GM12875 (cell line): ENCODE data around the gene CRKL.
"Not testable (repeated sequence)": the region's sequence is repeated elsewhere in the genome, so short reads cannot be mapped to it uniquely, and the experiment has no call there.

Experiments used
- H3K4me3 ChIP-seq: one replicate; pipeline ENCODE4 v1.5.1; 2011; ENCODE audit warnings: low read depth, low read length, control low read depth
- TF ChIP-seq, protein P1 (sequence below): IDR thresholded peaks from 2 replicates; pipeline ENCODE4 v1.5.1; 2011; ENCODE audit warnings: low read depth, mild to moderate bottlenecking, control low read depth, inconsistent platforms, low read length, moderate library complexity, borderline replicate concordance; ENCODE audit not compliant: insufficient read depth

Gene CRKL

GRCh38 chr22:20904008-20904979 lies 12.9 kb upstream of the CRKL start:
- no peak overlapping the region for H3K4me3 ChIP-seq

GRCh38 chr22:20904980-20905355 lies 12.2 kb upstream of the CRKL start:
- no peak overlapping the region for H3K4me3 ChIP-seq
- TF ChIP-seq, protein P1, sequence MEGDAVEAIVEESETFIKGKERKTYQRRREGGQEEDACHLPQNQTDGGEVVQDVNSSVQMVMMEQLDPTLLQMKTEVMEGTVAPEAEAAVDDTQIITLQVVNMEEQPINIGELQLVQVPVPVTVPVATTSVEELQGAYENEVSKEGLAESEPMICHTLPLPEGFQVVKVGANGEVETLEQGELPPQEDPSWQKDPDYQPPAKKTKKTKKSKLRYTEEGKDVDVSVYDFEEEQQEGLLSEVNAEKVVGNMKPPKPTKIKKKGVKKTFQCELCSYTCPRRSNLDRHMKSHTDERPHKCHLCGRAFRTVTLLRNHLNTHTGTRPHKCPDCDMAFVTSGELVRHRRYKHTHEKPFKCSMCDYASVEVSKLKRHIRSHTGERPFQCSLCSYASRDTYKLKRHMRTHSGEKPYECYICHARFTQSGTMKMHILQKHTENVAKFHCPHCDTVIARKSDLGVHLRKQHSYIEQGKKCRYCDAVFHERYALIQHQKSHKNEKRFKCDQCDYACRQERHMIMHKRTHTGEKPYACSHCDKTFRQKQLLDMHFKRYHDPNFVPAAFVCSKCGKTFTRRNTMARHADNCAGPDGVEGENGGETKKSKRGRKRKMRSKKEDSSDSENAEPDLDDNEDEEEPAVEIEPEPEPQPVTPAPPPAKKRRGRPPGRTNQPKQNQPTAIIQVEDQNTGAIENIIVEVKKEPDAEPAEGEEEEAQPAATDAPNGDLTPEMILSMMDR, result no peak

More at GRCh38 chr22:20904008-20904979, 12.9 kb upstream of the CRKL start:
- TF ChIP-seq, protein P1, result no peak

DNA sequence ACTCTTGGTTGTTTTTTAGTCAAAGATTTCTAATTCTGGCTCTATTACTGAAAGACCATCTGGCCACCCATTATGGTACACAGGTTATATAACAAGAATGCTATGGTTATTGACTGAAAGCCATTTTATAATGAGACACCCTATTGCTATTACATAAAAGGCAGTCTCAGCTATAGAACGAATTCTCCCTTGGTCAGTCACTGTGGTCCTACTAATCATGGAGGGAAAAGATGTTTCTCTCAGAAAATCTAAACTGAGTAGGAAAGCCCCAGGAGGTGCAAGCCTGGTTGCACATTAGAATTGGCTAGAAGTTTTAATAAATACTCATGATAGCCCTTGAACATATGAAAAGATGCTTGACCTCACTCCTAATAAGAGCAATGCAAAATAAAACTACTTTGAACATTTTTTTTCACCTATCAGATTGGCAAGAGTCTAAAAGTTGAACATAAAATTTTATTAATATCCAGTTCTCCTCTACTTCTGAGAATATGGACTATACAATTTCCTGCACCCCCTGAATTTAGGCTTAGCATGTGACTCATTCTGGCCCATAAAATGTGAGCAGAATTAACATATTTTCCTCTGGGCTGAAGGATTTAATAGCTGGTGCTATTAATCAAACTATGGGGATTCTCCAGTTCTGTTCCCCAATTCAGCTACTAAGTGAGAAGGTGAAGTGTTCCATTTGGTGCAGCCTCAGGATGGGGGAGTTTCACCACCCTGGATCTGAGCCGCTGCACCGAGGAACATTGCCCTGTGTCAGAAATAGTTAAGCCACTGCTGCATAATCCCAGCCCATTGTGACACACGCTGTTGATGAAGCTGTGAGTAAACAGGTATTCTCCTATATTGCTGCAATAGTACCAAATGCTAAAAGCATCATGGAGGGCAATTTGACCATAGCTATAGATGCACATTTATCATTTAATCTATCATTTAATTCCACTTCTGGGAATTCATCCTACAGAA lies 11.5 kb upstream of the CRKL start:
- TF ChIP-seq, protein P1, result no peak
- H3K4me3 ChIP-seq, result no peak overlapping the region

DNA sequence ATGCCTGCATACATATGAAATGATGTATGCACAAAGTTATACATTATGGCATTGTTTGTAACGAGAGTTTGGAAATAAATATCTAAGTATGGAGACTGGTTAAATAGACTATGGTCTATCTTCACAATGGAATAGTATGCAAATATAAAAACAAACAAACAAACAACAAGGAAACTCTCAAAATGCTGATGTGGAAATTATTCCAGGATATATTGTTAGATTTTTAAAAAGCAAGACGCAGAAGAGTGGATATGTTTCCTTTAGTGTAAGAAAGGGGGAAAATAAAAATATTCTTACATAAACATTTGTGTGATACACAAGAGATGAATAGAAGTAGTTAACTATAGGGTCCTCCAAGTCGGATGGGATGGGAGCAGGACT lies 10.8 kb upstream of the CRKL start:
- TF ChIP-seq, protein P1, result no peak
- no peak overlapping the region for H3K4me3 ChIP-seq

DNA sequence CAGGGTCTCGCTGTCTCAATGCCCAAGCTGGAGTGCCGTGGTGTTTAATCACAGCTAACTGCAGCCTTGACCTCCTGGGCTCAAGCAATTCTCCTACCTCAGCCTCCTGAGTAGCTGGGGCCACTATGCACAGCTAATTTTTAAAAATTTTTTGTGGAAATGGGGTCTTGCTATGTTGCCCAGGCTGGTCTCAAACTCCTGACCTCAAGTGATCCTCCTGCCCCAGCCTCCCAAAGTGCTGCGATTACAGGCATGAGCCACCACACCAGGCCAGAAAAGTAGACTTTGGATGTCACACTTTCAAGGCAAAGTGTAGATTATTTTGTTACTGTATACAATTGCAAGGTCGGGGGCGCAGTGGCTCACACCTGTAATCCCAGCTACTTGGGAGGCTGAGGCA lies 8.5 kb upstream of the CRKL start:
- H3K4me3 ChIP-seq, result not testable (repeated sequence)

DNA sequence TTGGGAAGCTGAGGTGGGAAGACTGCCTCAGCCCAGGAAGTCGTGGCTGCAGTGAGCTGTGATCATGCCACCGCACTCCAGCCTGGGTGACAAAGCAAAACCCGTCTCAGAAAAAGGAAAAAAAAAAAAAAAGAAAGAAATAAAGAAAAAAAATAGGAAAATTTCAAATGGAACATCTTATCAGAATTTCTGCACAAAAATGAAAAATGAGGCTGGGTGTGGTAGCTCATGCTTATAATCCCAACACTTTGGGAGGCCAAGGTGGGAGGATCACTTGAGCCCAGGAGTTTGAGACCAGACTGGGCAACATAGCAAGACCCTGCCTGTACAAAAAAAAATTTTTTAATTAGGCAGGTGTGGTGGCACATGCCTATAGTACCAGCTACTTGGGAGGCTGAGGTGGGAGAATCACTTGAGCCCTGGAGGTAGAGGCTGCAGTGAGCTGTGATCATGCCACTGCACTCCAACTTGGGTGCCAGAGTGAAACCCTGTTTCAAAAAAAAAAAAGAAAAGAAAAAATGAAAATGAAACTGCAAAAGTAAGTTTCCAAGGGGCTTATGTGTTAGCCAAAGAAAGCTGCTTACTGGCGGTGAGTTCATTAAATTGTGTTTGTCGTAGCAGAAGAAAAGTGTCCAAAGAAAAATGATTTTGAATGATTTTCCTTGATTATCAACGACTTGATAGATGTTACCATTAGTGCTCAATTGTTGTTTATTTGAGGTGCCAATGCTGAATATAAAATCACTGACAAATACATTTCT lies 7.5 kb upstream of the CRKL start:
- TF ChIP-seq, protein P1, result no peak
- no peak overlapping the region for H3K4me3 ChIP-seq

DNA sequence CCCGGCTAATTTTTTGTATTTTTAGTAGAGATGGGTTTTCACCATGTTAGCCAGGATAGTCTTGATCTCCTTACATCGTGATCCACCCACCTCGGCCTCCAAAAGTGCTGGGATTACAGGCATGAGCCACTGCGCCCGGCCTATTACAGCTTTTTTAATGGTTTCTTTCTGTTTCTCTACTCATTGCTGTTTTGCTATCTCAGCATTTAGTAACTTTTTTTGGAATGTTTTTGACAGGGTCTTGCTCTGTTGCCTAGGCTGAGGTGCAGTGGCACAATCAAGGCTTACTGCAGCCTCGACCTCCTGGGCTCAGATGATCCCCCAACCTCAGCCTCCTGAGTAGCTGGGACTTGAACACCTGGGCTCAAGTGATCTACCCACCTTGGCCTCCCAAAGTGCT lies 4.7 kb upstream of the CRKL start:
- no peak overlapping the region for H3K4me3 ChIP-seq
- TF ChIP-seq, protein P1, result no peak
